GM18519 (cell line): Measurements from ENCODE around the gene KIAA1755.

Source experiments
- ATAC-seq: cut with Tn5 transposase; IDR thresholded peaks from one replicate; pipeline ENCODE4 v1.9.1; 2021; ENCODE audit warnings: mild to moderate bottlenecking, moderate library complexity; ENCODE audit not compliant: unreplicated experiment, low FRiP score

Gene KIAA1755

GRCh38 chr20:38170219-38170825 lies 90.2 kb downstream of the KIAA1755 start:
- ATAC-seq = no peak

DNA sequence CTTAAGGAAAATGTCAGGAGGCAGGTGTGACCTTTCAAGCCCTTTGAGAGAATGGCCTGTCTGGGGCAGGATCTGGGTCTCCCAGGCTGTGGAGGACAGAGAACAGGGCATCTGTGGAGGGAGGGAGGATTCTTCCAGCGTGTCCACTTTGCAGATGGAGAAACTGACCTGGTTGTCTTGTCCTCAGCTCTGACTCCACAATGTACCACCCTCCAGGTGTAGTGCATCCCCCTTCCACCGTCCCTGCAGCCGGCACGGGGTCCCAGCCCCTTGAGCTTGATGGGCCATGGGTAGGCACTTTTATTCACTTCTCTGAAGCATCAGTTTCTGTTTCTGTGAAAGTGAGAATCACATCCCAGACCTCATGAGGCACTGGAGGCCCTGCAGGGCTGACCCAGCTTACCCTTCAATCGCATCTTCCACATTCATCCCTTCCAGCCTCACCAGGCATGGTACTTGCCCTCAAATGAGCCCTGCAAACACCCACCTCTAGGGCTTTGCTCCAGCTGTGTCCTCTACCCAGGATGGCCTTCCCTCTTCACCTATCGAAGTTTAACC lies 90.8 kb downstream of the KIAA1755 start:
- ATAC-seq = no peak

- no peak for ATAC-seq
Observed at GRCh38 chr20:38168791-38169589, 91.5 kb downstream of the KIAA1755 start.

DNA sequence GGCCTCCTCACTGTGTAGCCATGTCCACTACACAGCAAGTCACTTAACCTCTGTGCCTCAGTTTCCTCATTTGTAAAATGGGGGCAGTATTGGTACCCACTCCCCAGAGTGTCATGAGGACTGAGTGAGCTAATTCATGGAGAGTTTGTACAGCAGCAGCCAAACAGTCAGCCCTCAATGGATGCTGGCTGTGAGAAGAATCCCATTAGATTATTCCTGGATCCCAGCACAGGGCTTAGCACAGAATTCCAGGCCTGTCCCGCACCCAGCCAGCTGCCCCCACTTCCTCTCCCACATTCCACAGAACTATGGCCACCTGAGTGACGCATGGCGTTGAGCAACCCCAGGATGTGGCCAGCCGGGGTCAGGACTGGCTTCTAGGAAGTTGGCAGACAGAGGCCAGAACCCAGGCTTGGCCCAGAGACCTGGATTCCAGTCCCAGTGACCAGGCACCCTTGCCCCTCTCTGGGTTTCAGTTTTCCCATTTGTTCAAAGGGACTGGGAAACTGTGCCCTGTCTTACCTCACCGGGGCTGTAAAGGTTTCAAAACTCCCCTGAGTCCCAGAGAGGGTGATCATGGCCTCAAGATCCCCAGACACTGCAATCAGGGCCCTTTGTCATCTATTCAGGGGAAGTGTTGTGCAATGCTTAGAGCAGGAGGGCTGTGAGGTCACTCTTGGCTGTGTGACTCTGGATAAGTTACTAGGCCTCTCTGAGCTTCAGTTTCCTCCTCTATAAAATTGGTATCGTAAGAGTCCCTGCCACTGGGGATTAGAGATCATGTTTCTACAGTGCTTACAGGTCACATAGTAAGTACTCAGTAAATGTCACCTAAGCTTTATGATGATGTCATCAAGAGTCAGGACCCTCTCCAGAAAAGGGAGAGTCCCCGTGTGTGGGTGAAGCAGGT lies 92.4 kb downstream of the KIAA1755 start:
- no peak for ATAC-seq

- no peak for ATAC-seq
Observed at GRCh38 chr20:38167328-38167850, 93.1 kb downstream of the KIAA1755 start.

DNA sequence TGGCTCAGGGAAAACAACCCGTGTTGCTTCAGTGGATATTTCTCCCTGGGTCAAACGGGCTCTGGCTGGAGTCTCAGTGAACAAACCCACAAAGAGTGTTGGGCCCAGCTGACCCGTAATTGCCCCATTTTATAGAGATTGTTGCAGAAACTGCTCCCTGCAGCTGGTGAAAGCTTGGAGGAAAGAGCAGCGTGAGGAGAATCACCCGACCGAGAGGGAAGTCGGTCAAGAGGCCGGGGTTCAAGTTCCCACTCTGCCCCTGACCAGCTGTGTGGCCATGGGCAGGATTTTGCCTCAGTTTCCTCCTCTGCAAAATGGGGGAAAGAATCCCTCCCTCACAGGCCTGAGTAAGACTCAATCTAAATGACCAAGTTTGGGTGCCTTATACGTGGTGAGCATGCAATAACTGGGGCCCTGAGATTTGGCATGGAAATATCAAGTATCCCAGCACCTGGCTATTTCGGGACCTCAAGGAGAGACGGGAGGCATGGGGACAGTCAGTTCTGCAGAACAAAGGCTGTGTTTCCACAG lies 93.8 kb downstream of the KIAA1755 start:
- no peak for ATAC-seq

GRCh38 chr20:38165966-38166702 lies 94.4 kb downstream of the KIAA1755 start:
- no peak for ATAC-seq

DNA sequence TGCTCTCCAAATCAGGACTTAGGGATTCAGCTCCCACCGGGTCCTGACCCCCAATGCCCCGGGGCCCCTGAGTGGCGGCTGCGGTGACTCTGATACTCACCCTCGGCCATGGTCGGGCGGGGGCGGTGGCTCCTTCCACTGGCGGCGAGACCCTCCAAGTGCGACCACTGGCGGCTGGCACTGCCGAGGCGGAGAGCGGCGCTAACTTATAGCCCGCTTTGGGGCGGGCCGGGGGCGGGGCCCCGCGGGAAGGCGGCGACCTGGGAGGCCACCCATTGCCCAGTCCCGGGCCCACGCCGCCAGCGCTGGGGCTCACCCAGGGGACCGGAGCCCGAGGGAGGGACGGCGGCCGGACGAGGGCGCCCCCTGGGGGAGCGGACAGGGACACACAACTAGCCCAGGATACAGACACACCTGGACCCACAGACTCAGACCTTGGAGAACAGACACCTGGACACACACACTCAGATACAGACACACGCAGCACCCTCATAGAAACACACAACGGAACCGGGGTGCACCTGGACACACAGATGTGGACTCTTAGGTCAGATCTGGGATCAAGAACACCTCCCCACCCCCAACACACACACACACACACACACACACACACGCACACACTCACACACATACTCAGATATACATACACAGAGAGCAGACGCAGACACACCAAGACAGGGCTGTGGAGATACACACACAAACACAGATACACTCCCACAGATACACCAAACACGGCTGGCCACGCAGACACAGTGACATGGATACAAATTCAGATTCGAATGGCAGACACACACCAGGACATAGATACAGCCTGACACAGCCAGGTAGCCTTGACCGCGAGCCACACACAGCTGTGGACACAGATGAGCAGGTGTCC lies 95.2 kb downstream of the KIAA1755 start, which contains the start of gene TGM2:
Gene TGM2, minus strand, starts transcription at position 182 of the 877 bp plus-strand sequence. Its CDS starts 72 bp downstream, at position 110.
- ATAC-seq = peak; percentile 46

DNA sequence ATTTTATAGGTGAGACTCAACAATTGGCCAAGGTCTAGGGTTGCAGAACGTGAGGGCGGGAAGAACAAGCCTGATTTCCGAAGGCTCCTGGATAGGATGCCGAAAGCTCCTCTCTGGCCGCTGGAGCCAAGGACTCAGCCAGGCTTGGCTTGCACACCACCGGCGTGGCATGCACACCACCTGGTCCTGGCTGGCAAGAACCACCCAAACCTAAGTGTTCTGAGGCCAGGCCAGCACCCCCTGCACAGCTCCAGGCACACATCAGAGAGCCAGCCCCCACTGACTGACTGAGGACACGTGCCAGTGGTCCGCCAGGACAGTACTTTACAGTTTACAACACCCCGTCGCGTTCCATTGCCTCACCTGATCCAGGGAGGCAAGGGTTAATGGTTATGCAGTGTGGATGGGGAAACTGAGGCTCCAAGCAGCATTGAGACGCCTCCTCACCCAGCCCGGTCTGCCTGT lies 95.9 kb downstream of the KIAA1755 start:
- ATAC-seq = no peak

DNA sequence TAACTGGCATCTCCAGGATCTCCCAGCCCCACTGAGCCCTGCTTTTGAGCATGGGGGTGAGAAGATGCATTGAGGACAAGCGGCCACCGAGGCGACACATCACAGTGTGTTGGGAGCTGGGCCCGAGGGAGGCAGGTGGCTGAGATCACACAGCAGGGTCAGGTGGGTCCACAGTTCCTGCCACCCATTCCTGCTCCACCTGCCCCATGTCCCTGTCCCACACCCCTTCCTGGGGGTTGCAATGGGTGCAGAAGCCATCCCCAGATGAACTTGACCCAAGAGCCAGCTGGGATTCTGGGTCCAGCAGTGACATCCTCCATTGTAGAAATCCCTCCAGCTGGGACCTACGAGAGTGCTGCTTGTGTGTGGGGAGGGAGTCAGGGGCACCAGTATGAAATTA lies 96.5 kb downstream of the KIAA1755 start:
- no peak for ATAC-seq

- ATAC-seq = no peak
Observed at GRCh38 chr20:38162878-38163875, 97.4 kb downstream of the KIAA1755 start.

- ATAC-seq = no peak
Observed at GRCh38 chr20:38162149-38162548, 98.4 kb downstream of the KIAA1755 start.

GRCh38 chr20:38161412-38161774 lies 99.1 kb downstream of the KIAA1755 start:
- ATAC-seq = no peak
